IPS-NIHi7 (cell line): Measurements from ENCODE around the gene PLOD1.

Source experiments
- DNase-seq: peaks from one replicate; pipeline ENCODE4 v3.0.0; 2012; ENCODE audit warnings: mixed read lengths; ENCODE audit errors: extremely low spot score

PLOD1 gene

DNA sequence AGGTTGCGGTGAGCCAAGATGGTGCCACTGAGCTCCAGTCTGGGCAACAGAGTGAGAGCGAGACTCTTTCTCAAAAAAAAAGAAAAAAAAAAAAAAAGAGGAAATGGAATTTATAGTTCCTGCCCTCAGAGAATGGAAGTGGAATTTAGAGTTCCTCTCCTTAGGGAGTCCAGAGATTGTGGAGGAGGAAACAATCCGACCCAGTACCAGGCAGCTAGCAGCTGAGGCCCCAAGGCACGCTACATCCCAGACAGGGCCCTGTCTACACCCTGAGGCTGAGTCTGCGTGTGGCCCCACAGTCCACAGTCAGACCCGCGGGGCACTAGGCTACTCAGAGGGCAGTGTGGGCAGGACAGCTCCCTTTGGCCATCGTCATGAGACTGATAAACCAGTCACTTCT lies 43.8 kb downstream of the PLOD1 start:
- DNase-seq = no peak

- DNase-seq = no peak
These were observed 44.7 kb downstream of the PLOD1 start for GRCh38 chr1:11979028-11979850.

GRCh38 chr1:11979851-11980675 lies 45.5 kb downstream of the PLOD1 start, which contains the start of gene MFN2:
TSS of gene MFN2 (plus strand) at chr1:11980444. CDS start at chr1:11989169, 8,725 bp downstream.
- DNase-seq = peak; percentile 100

DNA sequence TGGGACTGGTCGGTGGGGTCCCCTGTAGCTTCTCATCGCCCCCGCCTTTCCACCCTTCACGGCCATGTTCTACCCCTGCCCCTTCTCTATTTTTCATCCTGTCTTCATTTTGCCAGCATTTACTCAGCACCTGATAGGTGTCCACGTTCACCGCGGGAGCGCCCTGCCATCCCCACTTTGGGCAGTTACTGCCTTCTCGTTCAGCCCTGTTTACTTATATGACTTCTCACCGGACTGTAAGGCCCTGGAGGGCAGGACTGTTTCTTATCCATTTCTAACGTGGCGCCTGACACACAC lies 46.1 kb downstream of the PLOD1 start:
- DNase-seq = peak; percentile 73

DNA sequence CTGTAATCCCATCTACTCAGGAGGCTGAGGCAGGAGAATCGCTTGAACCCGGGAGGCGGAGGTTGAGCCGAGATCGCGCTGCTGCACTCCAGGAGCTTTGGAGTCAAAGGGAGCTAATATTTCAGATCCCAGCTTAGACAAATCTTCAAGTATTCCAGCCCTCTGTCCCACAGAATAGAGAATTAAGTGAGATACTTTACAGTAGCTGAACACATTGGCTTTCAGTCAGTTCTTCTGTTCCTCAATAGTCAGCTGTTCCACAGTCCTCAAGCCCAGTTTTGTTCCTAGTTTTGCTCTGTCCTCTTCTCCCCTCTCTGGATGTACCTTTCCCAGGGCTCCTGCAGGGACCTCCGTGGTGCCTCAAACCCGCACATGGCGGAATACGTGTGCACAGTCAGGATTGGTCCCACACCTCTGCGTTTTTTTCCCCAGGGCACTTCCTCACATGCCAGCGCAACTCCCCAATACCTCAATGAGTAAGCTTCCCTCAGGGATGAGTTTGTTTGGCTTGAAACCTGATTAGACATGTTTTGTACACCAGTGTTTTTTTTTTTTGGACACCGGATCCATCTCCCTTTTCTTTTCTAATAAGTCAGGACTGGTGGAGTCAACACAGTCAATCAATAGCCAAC lies 47.0 kb downstream of the PLOD1 start:
- no peak for DNase-seq

DNA sequence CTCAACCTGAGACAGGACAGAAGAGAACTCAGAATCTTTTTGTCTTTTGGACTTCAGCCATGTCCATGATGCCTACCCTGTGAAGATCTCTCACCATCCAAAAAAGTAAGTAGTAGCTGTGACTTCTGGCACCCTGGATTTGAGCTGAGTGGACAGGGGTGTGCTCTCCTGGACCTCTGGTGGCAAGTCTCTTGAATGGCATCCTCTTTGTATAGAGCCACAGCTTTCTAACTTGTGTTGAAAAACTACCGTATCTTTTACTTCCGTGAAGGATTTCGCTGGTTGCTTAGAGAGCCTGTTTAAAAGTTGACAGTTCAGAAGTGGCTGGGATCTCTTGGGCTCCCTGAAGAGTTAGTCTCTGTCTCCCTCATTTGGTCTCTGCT lies 47.5 kb downstream of the PLOD1 start:
- DNase-seq = no peak

DNA sequence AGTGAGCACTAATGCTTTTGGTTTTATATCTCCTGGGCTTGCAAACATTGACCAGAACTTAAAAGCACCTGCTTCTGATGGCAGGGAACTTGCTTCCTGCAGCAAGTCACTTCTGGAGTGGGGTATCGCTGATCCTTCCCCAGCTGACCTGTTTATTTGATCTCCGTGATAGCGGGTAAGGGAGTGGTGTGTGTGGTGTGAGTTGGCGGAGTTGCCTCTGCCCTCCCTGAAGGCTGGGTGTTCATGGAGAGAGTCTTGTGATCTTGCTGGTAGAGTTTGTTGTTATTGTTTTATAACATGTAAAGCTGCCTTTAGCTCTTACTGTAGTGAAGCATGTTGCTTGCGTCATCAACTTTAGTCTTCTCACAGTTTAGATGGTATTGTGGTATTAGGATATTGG lies 49.6 kb downstream of the PLOD1 start:
- DNase-seq = no peak

- DNase-seq = no peak
These were observed 50.1 kb downstream of the PLOD1 start for GRCh38 chr1:11984576-11984975.

GRCh38 chr1:11985171-11985570 lies 50.7 kb downstream of the PLOD1 start:
- DNase-seq = no peak

DNA sequence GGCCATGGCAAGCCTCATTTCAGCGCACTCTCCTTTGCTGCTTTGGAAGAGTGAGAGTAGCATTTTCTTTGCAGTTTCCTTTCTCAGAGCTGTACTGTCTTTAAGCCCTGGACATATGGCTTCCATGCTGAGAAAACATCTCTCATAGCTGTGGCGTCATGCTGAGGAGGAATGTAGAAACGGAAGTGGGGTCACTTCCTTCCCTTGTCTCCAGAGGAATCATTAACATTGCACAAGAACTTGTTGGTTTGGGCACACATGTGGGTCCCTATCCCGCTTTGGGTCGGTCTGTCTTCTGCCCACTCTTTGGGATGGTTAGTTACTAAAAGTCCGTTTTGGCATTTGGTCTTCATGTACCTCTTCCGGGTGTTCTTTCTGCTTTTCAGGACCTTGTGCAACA lies 51.3 kb downstream of the PLOD1 start:
- DNase-seq = no peak

GRCh38 chr1:11989669-11990068 lies 55.2 kb downstream of the PLOD1 start:
- no peak for DNase-seq

DNA sequence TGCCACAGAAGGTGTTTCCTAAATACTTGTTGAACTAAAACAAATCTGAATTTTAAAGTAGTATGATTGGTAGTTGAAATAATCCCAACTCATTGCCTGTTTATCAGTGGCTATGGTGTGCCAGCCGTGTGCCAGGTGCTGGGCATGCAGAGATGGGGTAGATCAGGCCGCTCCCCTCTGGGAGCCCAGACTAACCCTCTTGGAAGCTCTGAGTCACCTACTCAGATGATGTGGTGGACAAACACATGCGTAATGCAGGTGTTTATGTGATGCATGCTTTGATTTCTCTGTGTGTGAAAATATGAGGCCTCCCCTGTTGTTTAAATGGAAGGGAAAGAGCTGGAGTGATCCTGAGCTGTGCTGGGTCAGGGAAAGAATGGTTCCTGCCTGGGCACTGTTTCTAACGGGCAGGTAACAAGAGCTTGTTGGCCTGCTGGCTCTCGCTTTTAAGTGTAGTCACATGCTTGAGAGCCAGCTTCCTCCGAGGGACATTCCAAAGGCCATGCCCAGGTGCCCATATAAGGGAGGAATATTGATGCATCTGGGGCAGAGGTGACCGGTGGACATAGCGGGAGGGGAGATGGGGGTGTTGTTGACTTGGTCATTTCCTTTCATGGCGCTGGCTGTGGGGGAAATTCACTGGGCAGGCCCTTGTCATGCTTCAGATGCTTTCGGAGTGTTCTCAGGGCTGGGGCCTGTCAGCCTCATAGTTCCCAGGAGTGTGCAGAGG lies 56.0 kb downstream of the PLOD1 start:
- no peak for DNase-seq

GRCh38 chr1:11991969-11992676 lies 57.6 kb downstream of the PLOD1 start:
- no peak for DNase-seq

- no peak for DNase-seq
These were observed 62.7 kb downstream of the PLOD1 start for GRCh38 chr1:11997081-11997850.

DNA sequence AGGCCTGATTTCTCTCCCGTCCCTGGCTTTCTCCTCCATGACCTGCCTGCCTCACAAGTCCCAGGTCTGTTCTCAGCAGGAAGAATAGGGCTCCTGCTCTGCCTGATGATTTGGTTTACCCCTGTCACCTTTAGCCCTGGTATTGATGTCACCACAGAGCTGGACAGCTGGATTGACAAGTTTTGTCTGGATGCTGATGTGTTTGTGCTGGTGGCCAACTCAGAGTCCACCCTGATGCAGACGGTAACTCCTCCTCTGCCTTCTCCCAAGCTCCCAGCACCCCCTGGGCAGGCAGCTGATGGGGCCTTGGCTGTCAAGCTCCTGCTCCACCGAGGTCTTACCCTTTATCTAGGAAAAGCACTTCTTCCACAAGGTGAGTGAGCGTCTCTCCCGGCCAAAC lies 64.1 kb downstream of the PLOD1 start:
- DNase-seq = no peak

GRCh38 chr1:11999236-11999635 lies 64.7 kb downstream of the PLOD1 start:
- no peak for DNase-seq

- peak; percentile 71 for DNase-seq
These were observed 66.9 kb downstream of the PLOD1 start for GRCh38 chr1:12001249-12001917.

- no peak for DNase-seq
These were observed 67.5 kb downstream of the PLOD1 start for GRCh38 chr1:12001996-12002493.

DNA sequence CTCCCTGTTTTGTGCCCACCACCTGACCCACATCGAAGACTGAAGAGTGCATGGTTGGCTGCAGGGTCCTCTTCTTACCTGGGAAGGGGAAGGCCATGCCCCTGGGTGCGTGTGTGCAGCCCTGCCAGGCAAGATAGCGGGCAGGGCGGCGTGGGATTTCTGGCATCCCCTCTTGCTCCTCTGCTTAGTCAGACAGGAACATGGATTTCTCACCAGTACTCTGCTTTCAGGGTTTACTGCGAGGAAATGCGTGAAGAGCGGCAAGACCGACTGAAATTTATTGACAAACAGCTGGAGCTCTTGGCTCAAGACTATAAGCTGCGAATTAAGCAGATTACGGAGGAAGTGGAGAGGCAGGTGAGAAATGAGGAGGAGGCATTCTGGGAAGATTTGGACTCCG lies 69.2 kb downstream of the PLOD1 start:
- DNase-seq = no peak
